Caco-2 (cell line): ENCODE measurements around the gene CLSTN1. TPM values are rescaled to one million over a fixed set of nuclear protein-coding genes. Genes with fewer than 3 reads are reported as not detected.
A peak's percentile ranks its signal among the peaks of the same experiment; 100 is the strongest.

ENCODE experiments used
- BruUV-seq: library from RNA; stranded (reverse); fragments of 400-500 nt; replicated peaks from 2 replicates; lab custom pipeline; 2021; lab: Mats Ljungman, UMichigan
- CTCF ChIA-PET: fragments of 300-600 bp; sonication (Branson Sonifier 250); formaldehyde crosslinking; loops from one replicate; lab custom pipeline; 2022; ENCODE audit warnings: antibody characterized with exemption; lab: Charles Lee
- POLR2A ChIA-PET: fragments of 300-600 bp; sonication (Branson Sonifier 250); formaldehyde crosslinking; loops from one replicate; lab custom pipeline; 2022; ENCODE audit warnings: antibody characterized with exemption; lab: Charles Lee
- DNase-seq, 2 experiments: peaks; one replicate each; pipeline versions ENCODE4 v3.0.0 to v3.0.0-alpha.2; 2020 to 2022
- H3K27me3 ChIP-seq: replicated peaks from 2 replicates; pipeline ENCODE4 v1.6.0; 2011; ENCODE audit warnings: low read length; ENCODE audit not compliant: control insufficient read depth, insufficient read depth
- H3K36me3 ChIP-seq: 2 replicates; pipeline ENCODE4 v1.5.1; 2011; ENCODE audit warnings: low read length; ENCODE audit not compliant: control insufficient read depth, insufficient read depth
- H3K4me1 ChIP-seq: fragments of 250-450 bp; sonication (Bioruptor Pico); 2 replicates; pipeline ENCODE4 v1.5.1; 2020; ENCODE audit warnings: mild to moderate bottlenecking
- H3K4me3 ChIP-seq: 2 replicates; pipeline ENCODE4 v1.5.1; 2011; ENCODE audit warnings: low read depth, mild to moderate bottlenecking, control low read depth, low read length
- H3K9me3 ChIP-seq: fragments of 250-450 bp; sonication (Bioruptor Pico); 2 replicates; pipeline ENCODE4 v1.5.1; 2020; ENCODE audit warnings: mild to moderate bottlenecking, moderate library complexity
- H3K27ac Mint-ChIP-seq: one replicate; pipeline ENCODE4 v1.8.0; 2022; ENCODE audit warnings: mixed read lengths; ENCODE audit not compliant: unreplicated experiment
- H3K27me3 Mint-ChIP-seq: one replicate; pipeline ENCODE4 v1.8.0; 2022; ENCODE audit warnings: mixed read lengths; ENCODE audit not compliant: insufficient read depth, unreplicated experiment
- H3K36me3 Mint-ChIP-seq: one replicate; pipeline ENCODE4 v1.8.0; 2022; ENCODE audit warnings: mild to moderate bottlenecking, mixed read lengths; ENCODE audit not compliant: insufficient read depth, unreplicated experiment
- H3K4me1 Mint-ChIP-seq: one replicate; pipeline ENCODE4 v1.8.0; 2022; ENCODE audit warnings: low read depth, mixed read lengths; ENCODE audit not compliant: unreplicated experiment
- H3K4me3 Mint-ChIP-seq: one replicate; pipeline ENCODE4 v1.8.0; 2022; ENCODE audit warnings: mild to moderate bottlenecking, moderate library complexity, mixed read lengths; ENCODE audit not compliant: unreplicated experiment
- H3K9me3 Mint-ChIP-seq: one replicate; pipeline ENCODE4 v1.8.0; 2022; ENCODE audit warnings: mixed read lengths; ENCODE audit not compliant: unreplicated experiment
- CTCF ChIP-seq, 2 experiments: fragments of 200-600 bp in 1 of 2; IDR thresholded peaks; 1 replicate in 1 of 2; 2 replicates in 1 of 2; pipeline versions ENCODE4 v1.5.1 to v1.8.0; 2011 to 2022; ENCODE audit warnings: antibody characterized with exemption in 1 of 2, control low read depth in 1 of 2, inconsistent platforms in 1 of 2, low read depth in 1 of 2, low read length in 1 of 2, mild to moderate bottlenecking in 1 of 2, moderate library complexity in 1 of 2; ENCODE audit not compliant: insufficient read depth in 1 of 2, severe bottlenecking in 1 of 2, unreplicated experiment in 1 of 2
- intact Hi-C: fragments of 100-400 bp; cut with micrococcal nuclease; formaldehyde crosslinking; loops from one replicate; pipeline ENCODE4 v1.10.0; 2022; ENCODE audit not compliant: unreplicated experiment
- total RNA-seq: library from RNA; stranded (reverse); gene quantifications from 2 replicates; pipeline ENCODE4 v1.2.3, GENCODE V29; 2022

Gene CLSTN1
- total RNA-seq, 1 experiment from 2014 or later = 102 TPM

GRCh38 chr1:9817734-9818133, 6.0 kb downstream of the CLSTN1 start:
- Mint-ChIP-seq H3K27ac (no peak overlapping the region), H3K4me3 (no peak overlapping the region), H3K4me1 (peaks cover 15% of the 10 kb centered on the region), H3K9me3 (no peaks in the 10 kb centered on the region), H3K36me3 (peaks cover 5% of the 10 kb centered on the region), H3K27me3 (no peaks in the 10 kb centered on the region)
- intact Hi-C loops = no loop called here
- Histone ChIP-seq H3K4me1 (peaks cover 26% of the 10 kb centered on the region), H3K36me3 (no peaks in the 10 kb centered on the region), H3K27me3 (no peaks in the 10 kb centered on the region), H3K9me3 (no peaks in the 10 kb centered on the region), H3K4me3 (no peak overlapping the region)
- ChIA-PET CTCF (no interaction called here), POLR2A (no interaction called here)
- BruUV-seq = no TSS peak
- TF ChIP-seq CTCF (IDR thresholded peaks at IDR 0.05; ENCODE audit: insufficient read depth in 1 of 2, low read depth in 1 of 2, low read length in 1 of 2, severe bottlenecking in 1 of 2, unreplicated experiment in 1 of 2) = no peak
- no peak for DNase-seq

GRCh38 chr1:9816199-9816598, 7.6 kb downstream of the CLSTN1 start:
- no peaks in the 10 kb centered on the region for H3K9me3 ChIP-seq
- H3K36me3 Mint-ChIP-seq = peaks cover 5% of the 10 kb centered on the region
- ChIA-PET POLR2A (interaction anchor here (0.6 kb wide), 1 partner anchor 28 kb away, joined by 11 read pairs; no protein-coding TSS in a partner anchor), CTCF (no interaction called here)
- H3K4me1 ChIP-seq = peaks cover 15% of the 10 kb centered on the region
- no peak for DNase-seq
- no peaks in the 10 kb centered on the region for H3K27me3 Mint-ChIP-seq
- H3K36me3 ChIP-seq = no peaks in the 10 kb centered on the region
- peak overlapping the region; percentile 25 for H3K27ac Mint-ChIP-seq
- no peak for TF ChIP-seq CTCF (IDR thresholded peaks at IDR 0.05; ENCODE audit: insufficient read depth in 1 of 2, low read depth in 1 of 2, low read length in 1 of 2, severe bottlenecking in 1 of 2, unreplicated experiment in 1 of 2)
- no peak overlapping the region for H3K4me3 Mint-ChIP-seq
- H3K4me3 ChIP-seq = no peak overlapping the region
- H3K9me3 Mint-ChIP-seq = no peaks in the 10 kb centered on the region
- intact Hi-C loops = no loop called here
- H3K4me1 Mint-ChIP-seq = peaks cover 15% of the 10 kb centered on the region
- BruUV-seq = no TSS peak
- H3K27me3 ChIP-seq = no peaks in the 10 kb centered on the region

- DNase-seq = no peak
- H3K36me3 Mint-ChIP-seq = peaks cover 5% of the 10 kb centered on the region
- H3K4me3 Mint-ChIP-seq = no peak overlapping the region
- peaks cover 21% of the 10 kb centered on the region for H3K4me1 Mint-ChIP-seq
- POLR2A ChIA-PET = no interaction called here
- no peaks in the 10 kb centered on the region for H3K9me3 Mint-ChIP-seq
- Histone ChIP-seq H3K27me3 (no peaks in the 10 kb centered on the region), H3K36me3 (no peaks in the 10 kb centered on the region), H3K9me3 (no peaks in the 10 kb centered on the region), H3K4me3 (no peak overlapping the region), H3K4me1 (peaks cover 15% of the 10 kb centered on the region)
- no peaks in the 10 kb centered on the region for H3K27me3 Mint-ChIP-seq
- H3K27ac Mint-ChIP-seq = peak overlapping the region; percentile 62
- no TSS peak for BruUV-seq
- intact Hi-C loops = no loop called here
- CTCF ChIA-PET = interaction anchor here (0.6 kb wide), 1 partner anchor 613 kb away, joined by 3 read pairs; no protein-coding TSS in a partner anchor
- TF ChIP-seq CTCF (IDR thresholded peaks at IDR 0.05; ENCODE audit: insufficient read depth in 1 of 2, low read depth in 1 of 2, low read length in 1 of 2, severe bottlenecking in 1 of 2, unreplicated experiment in 1 of 2) = no peak
Measured at GRCh38 chr1:9815150-9815549, 8.6 kb downstream of the CLSTN1 start.
